GM23338 (cell line): ENCODE data around the gene CHCHD3. TPM values are rescaled to one million over a fixed set of nuclear protein-coding genes. Genes with fewer than 3 reads are reported as not detected.

Experiments used
- ATAC-seq: fragments of 200-7000 bp; cut with Tn5 transposase; 3 replicates; pipeline ENCODE4 v1.9.1; 2020
- DNase-seq: peaks from one replicate; pipeline ENCODE4 v3.0.0-alpha.2; 2015; ENCODE audit warnings: low spot score
- H2AFZ ChIP-seq: fragments of 200-600 bp; sonication (generic); 2 replicates; pipeline ENCODE4 v1.8.0; 2016; ENCODE audit warnings: antibody characterized with exemption, mild to moderate bottlenecking, moderate library complexity
- H3F3A ChIP-seq: fragments of 200-600 bp; sonication (generic); replicated peaks from 2 replicates; pipeline ENCODE4 v1.8.0; 2017; ENCODE audit warnings: antibody characterized with exemption, mixed run types, low read depth
- H3K27ac ChIP-seq: fragments of 200-600 bp; sonication (generic); 2 replicates; pipeline ENCODE4 v1.6.1; 2016; ENCODE audit warnings: low read depth
- H3K27me3 ChIP-seq: fragments of 200-600 bp; sonication (generic); 2 replicates; pipeline ENCODE4 v1.8.0; 2016; ENCODE audit warnings: mild to moderate bottlenecking, mixed run types, moderate library complexity; ENCODE audit not compliant: insufficient read depth
- H3K36me3 ChIP-seq: fragments of 200-600 bp; sonication (generic); 2 replicates; pipeline ENCODE4 v1.8.0; 2016; ENCODE audit warnings: mild to moderate bottlenecking; ENCODE audit not compliant: insufficient read depth
- H3K4me1 ChIP-seq: fragments of 200-600 bp; sonication (generic); 2 replicates; pipeline ENCODE4 v1.8.0; 2016; ENCODE audit warnings: mild to moderate bottlenecking, moderate library complexity; ENCODE audit not compliant: insufficient read depth
- H3K4me2 ChIP-seq: fragments of 200-600 bp; sonication (generic); 2 replicates; pipeline ENCODE4 v1.7.1; 2017; ENCODE audit warnings: mixed run types
- H3K4me3 ChIP-seq: fragments of 200-600 bp; sonication (generic); 2 replicates; pipeline ENCODE4 v1.6.1; 2016; ENCODE audit warnings: mixed run types
- H3K79me2 ChIP-seq: fragments of 200-600 bp; sonication (generic); replicated peaks from 2 replicates; pipeline ENCODE4 v1.8.0; 2017; ENCODE audit warnings: mild to moderate bottlenecking; ENCODE audit not compliant: insufficient read depth
- H3K9me2 ChIP-seq: fragments of 200-600 bp; sonication (generic); 2 replicates; pipeline ENCODE4 v1.8.0; 2017; ENCODE audit not compliant: insufficient read depth
- H4K20me1 ChIP-seq: fragments of 200-600 bp; sonication (generic); replicated peaks from 2 replicates; pipeline ENCODE4 v1.8.0; 2017; ENCODE audit warnings: mild to moderate bottlenecking; ENCODE audit not compliant: insufficient read depth
- H3K27ac Mint-ChIP-seq: 2 replicates; pipeline ENCODE4 v1.8.0; 2020; ENCODE audit warnings: inconsistent platforms, mild to moderate bottlenecking, moderate library complexity, mixed read lengths
- H3K27me3 Mint-ChIP-seq: 3 replicates; pipeline ENCODE4 v1.8.0; 2022; ENCODE audit warnings: low read depth, mild to moderate bottlenecking, moderate library complexity, mixed read lengths, inconsistent platforms; ENCODE audit not compliant: insufficient read depth, poor library complexity
- H3K36me3 Mint-ChIP-seq: 3 replicates; pipeline ENCODE4 v1.8.0; 2021; ENCODE audit warnings: low read depth, mild to moderate bottlenecking, inconsistent platforms, moderate library complexity, mixed read lengths
- H3K4me1 Mint-ChIP-seq: 3 replicates; pipeline ENCODE4 v1.8.0; 2020; ENCODE audit warnings: mild to moderate bottlenecking, inconsistent platforms, mixed read lengths
- H3K4me3 Mint-ChIP-seq: 3 replicates; pipeline ENCODE4 v1.8.0; 2021; ENCODE audit warnings: moderate library complexity, mild to moderate bottlenecking, inconsistent platforms, mixed read lengths
- H3K9me3 Mint-ChIP-seq: 3 replicates; pipeline ENCODE4 v1.8.0; 2020; ENCODE audit warnings: moderate library complexity, mild to moderate bottlenecking, inconsistent platforms, mixed read lengths
- EZH2phosphoT487 ChIP-seq: fragments of 200-600 bp; sonication (generic); IDR thresholded peaks from one replicate; pipeline ENCODE4 v1.8.1; 2018; ENCODE audit warnings: antibody characterized with exemption; ENCODE audit not compliant: unreplicated experiment
- NANOG ChIP-seq: IDR thresholded peaks from 2 replicates; pipeline ENCODE4 v1.6.1; 2016; ENCODE audit warnings: antibody characterized with exemption, borderline replicate concordance
- POLR2AphosphoS5 ChIP-seq: IDR thresholded peaks from 2 replicates; pipeline ENCODE4 v1.6.1; 2016; ENCODE audit warnings: antibody characterized with exemption, low read depth
- polyA plus RNA-seq: library from polyadenylated mRNA; unstranded; fragments of >200 nt; fragmentation: Nextera tagmentation; extraction: Ambion mirVana; gene quantifications from 2 replicates; pipeline ENCODE4 v1.2.1, GENCODE V29; 2016
- total RNA-seq: library from RNA; depleted of rRNA; stranded (reverse); fragments of >200 nt; shearing (Covaris generic); gene quantifications from 2 replicates; pipeline ENCODE4 v1.2.3, GENCODE V29; 2014
- TF ChIP-seq, protein P1 (sequence below): fragments of 250-450 bp; sonication (Bioruptor Pico); IDR thresholded peaks from 2 replicates; pipeline ENCODE4 v1.5.0; 2020; ENCODE audit warnings: mild to moderate bottlenecking, moderate library complexity
- TF ChIP-seq, protein P2 (sequence below): IDR thresholded peaks from one replicate; pipeline ENCODE4 v1.6.1; 2018; ENCODE audit warnings: antibody characterized with exemption; ENCODE audit not compliant: unreplicated experiment

The CHCHD3 gene
- total and polyA plus RNA-seq, 2 experiments from 2014 or later, result 107 to 131 TPM

DNA sequence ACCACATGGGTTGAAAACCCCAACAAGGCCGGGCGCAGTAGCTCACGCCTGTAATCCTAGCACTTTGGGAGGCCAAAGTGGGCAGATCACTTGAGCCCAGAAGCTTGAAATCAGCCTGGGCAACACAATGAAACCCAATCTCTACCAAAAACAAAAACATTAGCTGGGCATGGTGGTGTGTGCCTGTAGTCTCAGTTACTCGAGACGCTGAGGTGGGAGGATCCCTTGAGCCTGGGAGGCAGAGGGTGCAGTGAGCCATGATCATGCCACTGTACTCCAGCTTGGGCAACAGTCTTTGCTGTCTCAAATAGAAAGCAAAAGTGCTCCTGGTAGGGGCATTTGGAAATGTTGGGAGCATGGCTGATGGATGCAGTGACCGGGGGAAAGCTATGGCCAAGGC lies 296.0 kb downstream of the CHCHD3 start (continued):
- TF ChIP-seq, protein P1, sequence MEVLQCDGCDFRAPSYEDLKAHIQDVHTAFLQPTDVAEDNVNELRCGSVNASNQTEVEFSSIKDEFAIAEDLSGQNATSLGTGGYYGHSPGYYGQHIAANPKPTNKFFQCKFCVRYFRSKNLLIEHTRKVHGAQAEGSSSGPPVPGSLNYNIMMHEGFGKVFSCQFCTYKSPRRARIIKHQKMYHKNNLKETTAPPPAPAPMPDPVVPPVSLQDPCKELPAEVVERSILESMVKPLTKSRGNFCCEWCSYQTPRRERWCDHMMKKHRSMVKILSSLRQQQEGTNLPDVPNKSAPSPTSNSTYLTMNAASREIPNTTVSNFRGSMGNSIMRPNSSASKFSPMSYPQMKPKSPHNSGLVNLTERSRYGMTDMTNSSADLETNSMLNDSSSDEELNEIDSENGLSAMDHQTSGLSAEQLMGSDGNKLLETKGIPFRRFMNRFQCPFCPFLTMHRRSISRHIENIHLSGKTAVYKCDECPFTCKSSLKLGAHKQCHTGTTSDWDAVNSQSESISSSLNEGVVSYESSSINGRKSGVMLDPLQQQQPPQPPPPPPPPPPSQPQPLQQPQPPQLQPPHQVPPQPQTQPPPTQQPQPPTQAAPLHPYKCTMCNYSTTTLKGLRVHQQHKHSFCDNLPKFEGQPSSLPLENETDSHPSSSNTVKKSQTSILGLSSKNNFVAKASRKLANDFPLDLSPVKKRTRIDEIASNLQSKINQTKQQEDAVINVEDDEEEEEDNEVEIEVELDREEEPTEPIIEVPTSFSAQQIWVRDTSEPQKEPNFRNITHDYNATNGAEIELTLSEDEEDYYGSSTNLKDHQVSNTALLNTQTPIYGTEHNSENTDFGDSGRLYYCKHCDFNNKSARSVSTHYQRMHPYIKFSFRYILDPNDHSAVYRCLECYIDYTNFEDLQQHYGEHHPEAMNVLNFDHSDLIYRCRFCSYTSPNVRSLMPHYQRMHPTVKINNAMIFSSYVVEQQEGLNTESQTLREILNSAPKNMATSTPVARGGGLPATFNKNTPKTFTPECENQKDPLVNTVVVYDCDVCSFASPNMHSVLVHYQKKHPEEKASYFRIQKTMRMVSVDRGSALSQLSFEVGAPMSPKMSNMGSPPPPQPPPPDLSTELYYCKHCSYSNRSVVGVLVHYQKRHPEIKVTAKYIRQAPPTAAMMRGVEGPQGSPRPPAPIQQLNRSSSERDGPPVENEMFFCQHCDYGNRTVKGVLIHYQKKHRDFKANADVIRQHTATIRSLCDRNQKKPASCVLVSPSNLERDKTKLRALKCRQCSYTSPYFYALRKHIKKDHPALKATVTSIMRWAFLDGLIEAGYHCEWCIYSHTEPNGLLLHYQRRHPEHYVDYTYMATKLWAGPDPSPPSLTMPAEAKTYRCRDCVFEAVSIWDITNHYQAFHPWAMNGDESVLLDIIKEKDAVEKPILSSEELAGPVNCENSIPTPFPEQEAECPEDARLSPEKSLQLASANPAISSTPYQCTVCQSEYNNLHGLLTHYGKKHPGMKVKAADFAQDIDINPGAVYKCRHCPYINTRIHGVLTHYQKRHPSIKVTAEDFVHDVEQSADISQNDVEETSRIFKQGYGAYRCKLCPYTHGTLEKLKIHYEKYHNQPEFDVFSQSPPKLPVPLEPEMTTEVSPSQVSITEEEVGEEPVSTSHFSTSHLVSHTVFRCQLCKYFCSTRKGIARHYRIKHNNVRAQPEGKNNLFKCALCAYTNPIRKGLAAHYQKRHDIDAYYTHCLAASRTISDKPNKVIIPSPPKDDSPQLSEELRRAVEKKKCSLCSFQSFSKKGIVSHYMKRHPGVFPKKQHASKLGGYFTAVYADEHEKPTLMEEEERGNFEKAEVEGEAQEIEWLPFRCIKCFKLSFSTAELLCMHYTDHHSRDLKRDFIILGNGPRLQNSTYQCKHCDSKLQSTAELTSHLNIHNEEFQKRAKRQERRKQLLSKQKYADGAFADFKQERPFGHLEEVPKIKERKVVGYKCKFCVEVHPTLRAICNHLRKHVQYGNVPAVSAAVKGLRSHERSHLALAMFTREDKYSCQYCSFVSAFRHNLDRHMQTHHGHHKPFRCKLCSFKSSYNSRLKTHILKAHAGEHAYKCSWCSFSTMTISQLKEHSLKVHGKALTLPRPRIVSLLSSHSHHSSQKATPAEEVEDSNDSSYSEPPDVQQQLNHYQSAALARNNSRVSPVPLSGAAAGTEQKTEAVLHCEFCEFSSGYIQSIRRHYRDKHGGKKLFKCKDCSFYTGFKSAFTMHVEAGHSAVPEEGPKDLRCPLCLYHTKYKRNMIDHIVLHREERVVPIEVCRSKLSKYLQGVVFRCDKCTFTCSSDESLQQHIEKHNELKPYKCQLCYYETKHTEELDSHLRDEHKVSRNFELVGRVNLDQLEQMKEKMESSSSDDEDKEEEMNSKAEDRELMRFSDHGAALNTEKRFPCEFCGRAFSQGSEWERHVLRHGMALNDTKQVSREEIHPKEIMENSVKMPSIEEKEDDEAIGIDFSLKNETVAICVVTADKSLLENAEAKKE, result no peak
- TF ChIP-seq, protein P2, sequence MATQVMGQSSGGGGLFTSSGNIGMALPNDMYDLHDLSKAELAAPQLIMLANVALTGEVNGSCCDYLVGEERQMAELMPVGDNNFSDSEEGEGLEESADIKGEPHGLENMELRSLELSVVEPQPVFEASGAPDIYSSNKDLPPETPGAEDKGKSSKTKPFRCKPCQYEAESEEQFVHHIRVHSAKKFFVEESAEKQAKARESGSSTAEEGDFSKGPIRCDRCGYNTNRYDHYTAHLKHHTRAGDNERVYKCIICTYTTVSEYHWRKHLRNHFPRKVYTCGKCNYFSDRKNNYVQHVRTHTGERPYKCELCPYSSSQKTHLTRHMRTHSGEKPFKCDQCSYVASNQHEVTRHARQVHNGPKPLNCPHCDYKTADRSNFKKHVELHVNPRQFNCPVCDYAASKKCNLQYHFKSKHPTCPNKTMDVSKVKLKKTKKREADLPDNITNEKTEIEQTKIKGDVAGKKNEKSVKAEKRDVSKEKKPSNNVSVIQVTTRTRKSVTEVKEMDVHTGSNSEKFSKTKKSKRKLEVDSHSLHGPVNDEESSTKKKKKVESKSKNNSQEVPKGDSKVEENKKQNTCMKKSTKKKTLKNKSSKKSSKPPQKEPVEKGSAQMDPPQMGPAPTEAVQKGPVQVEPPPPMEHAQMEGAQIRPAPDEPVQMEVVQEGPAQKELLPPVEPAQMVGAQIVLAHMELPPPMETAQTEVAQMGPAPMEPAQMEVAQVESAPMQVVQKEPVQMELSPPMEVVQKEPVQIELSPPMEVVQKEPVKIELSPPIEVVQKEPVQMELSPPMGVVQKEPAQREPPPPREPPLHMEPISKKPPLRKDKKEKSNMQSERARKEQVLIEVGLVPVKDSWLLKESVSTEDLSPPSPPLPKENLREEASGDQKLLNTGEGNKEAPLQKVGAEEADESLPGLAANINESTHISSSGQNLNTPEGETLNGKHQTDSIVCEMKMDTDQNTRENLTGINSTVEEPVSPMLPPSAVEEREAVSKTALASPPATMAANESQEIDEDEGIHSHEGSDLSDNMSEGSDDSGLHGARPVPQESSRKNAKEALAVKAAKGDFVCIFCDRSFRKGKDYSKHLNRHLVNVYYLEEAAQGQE, result no peak
- TF ChIP-seq EZH2phosphoT487, result no peak
- no peak for TF ChIP-seq POLR2AphosphoS5

DNA sequence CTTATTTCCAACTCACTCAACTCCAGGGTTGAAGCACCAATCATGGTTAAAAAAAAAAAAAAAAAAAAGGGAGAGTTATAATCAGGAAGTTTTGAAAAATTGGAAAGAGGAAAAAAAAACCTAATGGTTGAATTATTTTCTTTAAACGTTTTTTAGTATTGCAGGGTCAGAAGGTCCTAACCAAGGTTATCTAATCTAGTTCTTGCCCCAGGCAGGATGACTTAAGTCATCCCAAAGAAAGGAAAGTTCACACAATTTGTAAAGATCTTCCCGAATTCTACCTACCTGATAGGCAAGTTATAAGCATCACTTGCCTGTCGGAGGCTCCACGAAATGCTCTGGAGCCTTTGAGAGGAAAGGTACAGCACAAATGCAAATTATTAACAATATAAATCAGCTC lies 297.5 kb downstream of the CHCHD3 start:
- H3K4me3 Mint-ChIP-seq, result no peak overlapping the region
- Histone ChIP-seq H3K9me2 (no peaks in the 10 kb centered on the region), H3K79me2 (no peaks in the 10 kb centered on the region), H3F3A (no peaks in the 10 kb centered on the region), H3K27me3 (no peaks in the 10 kb centered on the region), H3K27ac (no peak overlapping the region), H3K4me3 (no peak overlapping the region), H4K20me1 (no peaks in the 10 kb centered on the region; the same call in 1 of the 2 replicates), H3K4me1 (no peaks in the 10 kb centered on the region), H3K4me2 (no peak overlapping the region), H2AFZ (no peak overlapping the region), H3K36me3 (no peaks in the 10 kb centered on the region; the same call in 1 of the 2 replicates)
- no peaks in the 10 kb centered on the region for H3K9me3 Mint-ChIP-seq
- ATAC-seq (no peak), DNase-seq (no peak)
- H3K36me3 Mint-ChIP-seq, result peaks cover 14% of the 10 kb centered on the region
- peak overlapping the region; percentile 51; the same call in 1 of the 2 replicates for H3K27ac Mint-ChIP-seq
- H3K4me1 Mint-ChIP-seq, result peaks cover 10% of the 10 kb centered on the region; the same call in 2 of the 3 replicates
- peaks cover 2% of the 10 kb centered on the region for H3K27me3 Mint-ChIP-seq
- TF ChIP-seq POLR2AphosphoS5, result no peak
- no peak for TF ChIP-seq NANOG
- TF ChIP-seq, protein P1, result no peak
